GM21367 (cell line): Measurements from ENCODE around the gene ESR1.
"Not testable (repeated sequence)": the region's sequence is repeated elsewhere in the genome, so short reads cannot be mapped to it uniquely, and the experiment has no call there.

ENCODE experiments used
- ATAC-seq: cut with Tn5 transposase; IDR thresholded peaks from one replicate; pipeline ENCODE4 v1.9.1; 2021; ENCODE audit not compliant: unreplicated experiment

ESR1 gene

GRCh38 chr6:151811081-151811480 is 3.6 kb downstream of the ESR1 start:
- ATAC-seq: no peak

GRCh38 chr6:151813858-151814257 is 6.4 kb downstream of the ESR1 start:
- ATAC-seq: no peak

GRCh38 chr6:151814614-151815013 is 7.1 kb downstream of the ESR1 start:
- no peak for ATAC-seq

- ATAC-seq: peak; percentile 98
Observed at GRCh38 chr6:151822252-151823111, 15.0 kb downstream of the ESR1 start.

GRCh38 chr6:151826517-151827142 is 19.1 kb downstream of the ESR1 start:
- no peak for ATAC-seq

- ATAC-seq: no peak
Observed at GRCh38 chr6:151832710-151833109, 25.2 kb downstream of the ESR1 start.

GRCh38 chr6:151835396-151835795 is 27.9 kb downstream of the ESR1 start:
- no peak for ATAC-seq

GRCh38 chr6:151837223-151837622 is 29.7 kb downstream of the ESR1 start:
- no peak for ATAC-seq

- no peak for ATAC-seq
Observed at GRCh38 chr6:151842816-151843215, 35.3 kb downstream of the ESR1 start.

GRCh38 chr6:151847064-151847463 is 39.6 kb downstream of the ESR1 start:
- ATAC-seq: no peak

GRCh38 chr6:151850479-151851003 is 43.1 kb downstream of the ESR1 start:
- no peak for ATAC-seq

GRCh38 chr6:151858294-151858693 is 50.8 kb downstream of the ESR1 start:
- ATAC-seq: no peak

GRCh38 chr6:151862461-151862860 is 55.0 kb downstream of the ESR1 start:
- ATAC-seq: no peak

- not testable (repeated sequence) for ATAC-seq
Observed at GRCh38 chr6:151867361-151867869, 59.9 kb downstream of the ESR1 start.

- no peak for ATAC-seq
Observed at GRCh38 chr6:151869345-151869744, 61.9 kb downstream of the ESR1 start.

GRCh38 chr6:151869787-151870186 is 62.3 kb downstream of the ESR1 start:
- ATAC-seq: no peak

- ATAC-seq: no peak
Observed at GRCh38 chr6:151870375-151870774, 62.9 kb downstream of the ESR1 start.

GRCh38 chr6:151875524-151875923 is 68.0 kb downstream of the ESR1 start:
- no peak for ATAC-seq

- ATAC-seq: no peak
Observed at GRCh38 chr6:151876122-151876521, 68.6 kb downstream of the ESR1 start.

GRCh38 chr6:151877458-151877857 is 70.0 kb downstream of the ESR1 start:
- no peak for ATAC-seq

GRCh38 chr6:151881231-151881630 is 73.7 kb downstream of the ESR1 start:
- no peak for ATAC-seq

GRCh38 chr6:151882206-151882605 is 74.7 kb downstream of the ESR1 start:
- ATAC-seq: no peak
